AG04450 (cell line): ENCODE measurements around the gene SLC11A2. TPM values are rescaled to one million over a fixed set of nuclear protein-coding genes. Genes with fewer than 3 reads are reported as not detected.

Experiments
- CTCF ChIA-PET: fragments of 300-600, 350-600 bp; formaldehyde crosslinking; extraction: SDS; loops from one replicate; lab custom pipeline; 2022; ENCODE audit warnings: antibody characterized with exemption, inconsistent platforms; lab: Charles Lee
- POLR2A ChIA-PET: fragments of 350-600 bp; formaldehyde crosslinking; extraction: SDS; loops from one replicate; lab custom pipeline; 2021; ENCODE audit warnings: antibody characterized with exemption, inconsistent platforms; lab: Yijun Ruan, JAX
- DNase-seq: peaks from one replicate; pipeline ENCODE4 v3.0.0-alpha.2; 2011; ENCODE audit warnings: low read depth, low spot score
- H3K27ac ChIP-seq: one replicate; pipeline ENCODE4 v1.5.1; 2012; ENCODE audit warnings: low read depth, low read length, control low read depth
- H3K27me3 ChIP-seq: one replicate; pipeline ENCODE4 v1.6.0; 2012; ENCODE audit warnings: low read length; ENCODE audit not compliant: control insufficient read depth, insufficient read depth
- H3K4me3 ChIP-seq: 2 replicates; pipeline ENCODE4 v1.5.1; 2011; ENCODE audit warnings: mild to moderate bottlenecking, low read depth, low read length, control low read depth
- H3K9me3 ChIP-seq: 2 replicates; pipeline ENCODE4 v1.5.1; 2012; ENCODE audit warnings: low read length; ENCODE audit not compliant: control insufficient read depth, insufficient read depth
- polyA plus RNA-seq: library from polyadenylated mRNA; depleted of rRNA; stranded (reverse); fragments of >200 nt; gene quantifications from 2 replicates; pipeline ENCODE4 v1.2.3, GENCODE V29; 2011
- TF ChIP-seq, protein P1 (sequence below): IDR thresholded peaks from 2 replicates; pipeline ENCODE4 v1.5.1; 2011; ENCODE audit warnings: low read depth, low read length, control low read depth, inconsistent platforms

The SLC11A2 gene
- polyA plus RNA-seq, 1 experiment = 91.2 TPM

DNA sequence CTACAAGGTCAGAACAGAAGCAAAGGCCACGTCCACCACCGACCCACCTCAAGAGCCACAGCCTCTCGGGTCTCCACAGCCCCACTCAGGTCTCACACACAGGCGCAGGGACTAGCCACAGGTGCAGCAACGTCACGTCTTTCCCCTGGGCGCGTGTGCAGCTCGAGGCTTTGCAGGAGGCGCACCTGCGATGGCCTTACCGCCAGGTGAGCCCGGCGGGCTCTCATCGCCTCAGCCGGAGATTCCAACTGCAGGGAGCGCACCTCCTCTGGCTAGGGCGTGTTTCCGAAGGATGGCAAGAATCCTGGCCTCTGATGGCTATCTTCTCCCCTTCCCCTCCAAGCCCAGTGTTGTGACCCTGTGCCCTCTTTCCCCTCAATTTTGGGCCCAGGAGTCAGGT is 73.7 kb downstream of the SLC11A2 start, which contains the start of gene HIGD1C:
HIGD1C (plus strand) TSS at position 35 of the 400 bp plus-strand sequence. CDS start 1,455 bp downstream, outside the sequence.
- no peak for DNase-seq
- Histone ChIP-seq H3K27me3 (no peaks in the 10 kb centered on the region), H3K27ac (peak within 1 kb of the TSS; percentile 39), H3K9me3 (no peaks in the 10 kb centered on the region; the same call in 1 of the 2 replicates), H3K4me3 (no peak within 1 kb of the TSS)
- TF ChIP-seq, protein P1, sequence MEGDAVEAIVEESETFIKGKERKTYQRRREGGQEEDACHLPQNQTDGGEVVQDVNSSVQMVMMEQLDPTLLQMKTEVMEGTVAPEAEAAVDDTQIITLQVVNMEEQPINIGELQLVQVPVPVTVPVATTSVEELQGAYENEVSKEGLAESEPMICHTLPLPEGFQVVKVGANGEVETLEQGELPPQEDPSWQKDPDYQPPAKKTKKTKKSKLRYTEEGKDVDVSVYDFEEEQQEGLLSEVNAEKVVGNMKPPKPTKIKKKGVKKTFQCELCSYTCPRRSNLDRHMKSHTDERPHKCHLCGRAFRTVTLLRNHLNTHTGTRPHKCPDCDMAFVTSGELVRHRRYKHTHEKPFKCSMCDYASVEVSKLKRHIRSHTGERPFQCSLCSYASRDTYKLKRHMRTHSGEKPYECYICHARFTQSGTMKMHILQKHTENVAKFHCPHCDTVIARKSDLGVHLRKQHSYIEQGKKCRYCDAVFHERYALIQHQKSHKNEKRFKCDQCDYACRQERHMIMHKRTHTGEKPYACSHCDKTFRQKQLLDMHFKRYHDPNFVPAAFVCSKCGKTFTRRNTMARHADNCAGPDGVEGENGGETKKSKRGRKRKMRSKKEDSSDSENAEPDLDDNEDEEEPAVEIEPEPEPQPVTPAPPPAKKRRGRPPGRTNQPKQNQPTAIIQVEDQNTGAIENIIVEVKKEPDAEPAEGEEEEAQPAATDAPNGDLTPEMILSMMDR = no peak
- POLR2A ChIA-PET = no interaction called here
- CTCF ChIA-PET = no interaction called here

DNA sequence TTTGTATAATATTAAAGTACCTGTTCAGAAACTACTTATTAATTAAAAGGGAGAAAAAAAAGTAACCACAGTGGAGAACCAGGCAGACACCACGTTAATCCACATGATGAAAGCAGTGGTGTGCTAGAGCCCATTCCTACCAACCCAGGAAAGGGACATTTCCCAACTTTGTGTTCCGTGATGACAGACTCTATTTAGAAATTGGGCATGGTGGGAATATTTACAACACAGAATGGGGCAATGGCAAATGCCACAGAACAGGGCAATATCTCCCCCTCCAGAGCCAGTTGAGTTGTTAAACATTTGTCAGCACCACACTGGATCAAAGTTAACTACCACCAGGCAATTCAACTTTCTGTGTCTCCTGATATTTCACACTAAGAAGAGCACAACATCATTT is 75.1 kb downstream of the SLC11A2 start:
- Histone ChIP-seq H3K27me3 (no peaks in the 10 kb centered on the region), H3K9me3 (no peaks in the 10 kb centered on the region; the same call in 1 of the 2 replicates), H3K27ac (no peak overlapping the region), H3K4me3 (no peak overlapping the region)
- POLR2A ChIA-PET = no interaction called here
- DNase-seq = no peak
- TF ChIP-seq, protein P1 = no peak
- CTCF ChIA-PET = no interaction called here

DNA sequence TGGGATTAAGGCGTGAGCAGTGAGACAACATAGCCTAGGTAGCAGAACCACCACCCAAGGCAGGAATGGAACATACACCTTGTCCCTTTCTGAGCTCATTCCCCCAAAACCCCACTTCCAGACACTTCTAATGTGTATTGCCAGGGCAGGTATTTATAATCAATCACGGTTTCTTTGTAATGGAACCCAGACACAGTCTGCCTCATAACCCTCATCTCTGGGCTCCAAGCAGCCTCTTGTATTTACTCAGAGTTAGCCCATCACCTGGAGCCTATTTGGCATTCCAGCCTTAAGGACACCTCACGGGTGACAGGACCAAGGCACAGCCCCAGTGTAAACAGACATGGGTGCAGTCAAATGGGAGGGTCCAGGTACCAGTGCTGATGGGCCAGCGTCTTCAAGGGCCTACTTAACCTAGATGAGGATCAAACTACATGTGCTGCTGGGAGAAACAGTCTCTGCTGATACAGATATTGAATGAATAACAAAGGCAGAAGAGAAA is 76.3 kb downstream of the SLC11A2 start:
- TF ChIP-seq, protein P1 = no peak
- Histone ChIP-seq H3K9me3 (no peaks in the 10 kb centered on the region; the same call in 1 of the 2 replicates), H3K27ac (no peak overlapping the region), H3K4me3 (no peak overlapping the region), H3K27me3 (no peaks in the 10 kb centered on the region)
- DNase-seq = no peak
- ChIA-PET CTCF (interaction anchor here (0.6 kb wide), 1 partner anchor 38 kb away, joined by 3 read pairs; no protein-coding TSS in a partner anchor), POLR2A (no interaction called here)

DNA sequence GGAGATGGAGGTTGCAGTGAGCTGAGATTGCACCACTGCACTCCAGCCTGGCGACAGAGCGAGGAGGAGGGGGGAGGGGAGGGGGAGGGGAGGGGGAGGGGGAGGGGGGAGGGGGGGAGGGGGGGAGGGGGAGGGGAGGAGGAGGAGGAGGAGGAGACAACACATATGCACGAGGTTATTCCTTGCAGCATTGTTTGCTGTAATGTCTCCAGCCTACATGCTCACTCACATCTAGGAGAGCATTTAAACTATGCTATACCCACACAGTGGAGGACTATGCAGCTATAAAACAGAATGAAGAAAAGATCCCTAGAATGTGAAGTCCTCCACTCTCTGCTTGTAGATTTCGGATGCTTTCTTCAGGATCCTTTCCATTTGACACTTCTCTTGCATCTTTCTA is 77.4 kb downstream of the SLC11A2 start:
- POLR2A ChIA-PET = no interaction called here
- CTCF ChIA-PET = no interaction called here

DNA sequence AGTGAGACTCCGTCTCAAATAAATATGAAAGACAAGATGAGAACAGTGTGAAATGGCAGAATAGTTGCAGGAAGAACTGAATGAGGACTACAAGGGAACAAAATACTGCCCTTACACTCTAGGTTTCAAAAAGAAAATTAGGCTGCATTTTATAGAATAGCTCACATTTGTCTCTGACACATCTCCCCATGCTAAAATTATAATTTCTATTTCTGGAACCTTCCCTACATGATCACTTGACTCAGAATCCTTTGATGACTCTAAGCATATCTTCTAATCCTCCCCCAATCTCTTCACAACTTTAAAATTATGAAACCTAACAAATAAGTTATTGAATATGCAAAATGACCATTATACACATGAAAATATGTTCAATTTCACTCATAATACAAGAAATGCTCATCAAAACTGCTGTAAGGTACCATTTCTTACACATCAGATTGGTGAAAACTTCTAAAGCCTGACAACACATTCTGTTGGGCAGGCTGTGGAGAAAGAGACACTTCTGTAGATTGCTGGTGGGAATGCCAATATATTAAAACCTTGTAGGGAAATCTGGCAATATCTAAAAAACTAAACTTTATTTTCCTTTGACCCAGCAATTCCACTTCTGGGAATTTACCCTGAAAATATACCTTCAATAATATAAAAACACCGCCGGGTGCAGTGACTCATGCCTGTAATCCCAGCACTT is 78.1 kb downstream of the SLC11A2 start:
- no peaks in the 10 kb centered on the region for H3K27me3 ChIP-seq
- no peak overlapping the region for H3K27ac ChIP-seq
- POLR2A ChIA-PET = no interaction called here
- TF ChIP-seq, protein P1 = no peak
- DNase-seq = no peak
- CTCF ChIA-PET = no interaction called here
- H3K4me3 ChIP-seq = no peak overlapping the region
- no peaks in the 10 kb centered on the region; the same call in 1 of the 2 replicates for H3K9me3 ChIP-seq

More for the DNA sequence above, 77.4 kb downstream of the SLC11A2 start:
- H3K27ac ChIP-seq = no peak overlapping the region
- no peaks in the 10 kb centered on the region for H3K27me3 ChIP-seq
- no peaks in the 10 kb centered on the region; the same call in 1 of the 2 replicates for H3K9me3 ChIP-seq
- TF ChIP-seq, protein P1 = no peak
- no peak overlapping the region for H3K4me3 ChIP-seq
- no peak for DNase-seq
